HG03378 (cell line): ENCODE data around the gene PANK3.
"Not testable (repeated sequence)": the region's sequence is repeated elsewhere in the genome, so short reads cannot be mapped to it uniquely, and the experiment has no call there.

ENCODE experiments used
- ATAC-seq: cut with Tn5 transposase; IDR thresholded peaks from one replicate; pipeline ENCODE4 v1.9.1; 2021; ENCODE audit warnings: mild to moderate bottlenecking, moderate library complexity; ENCODE audit not compliant: unreplicated experiment

The PANK3 gene

GRCh38 chr5:168553377-168554130 lies 25.6 kb downstream of the PANK3 start:
- no peak for ATAC-seq

GRCh38 chr5:168552146-168552545 lies 27.0 kb downstream of the PANK3 start:
- no peak for ATAC-seq

GRCh38 chr5:168550656-168551055 lies 28.5 kb downstream of the PANK3 start:
- ATAC-seq, result no peak

GRCh38 chr5:168549554-168549953 lies 29.6 kb downstream of the PANK3 start:
- ATAC-seq, result no peak

DNA sequence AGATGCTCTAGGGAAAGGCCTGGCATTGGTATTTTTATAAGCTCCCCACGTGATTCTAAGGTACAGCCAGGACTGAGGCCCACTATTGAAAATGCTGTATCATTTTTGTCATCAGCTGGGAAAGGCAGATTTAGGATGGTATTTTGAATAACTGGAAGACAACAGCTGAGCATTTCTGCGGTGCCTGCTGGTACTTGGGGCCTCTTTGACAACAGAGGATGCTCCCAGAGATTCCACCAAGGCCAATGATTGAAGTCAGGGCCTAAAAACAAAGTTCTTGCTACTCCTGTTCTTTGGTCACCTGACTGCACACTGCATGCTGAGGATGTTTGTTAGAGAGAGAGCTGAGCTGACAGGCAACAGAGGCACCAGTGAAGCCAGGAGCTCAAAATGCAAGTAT lies 42.0 kb downstream of the PANK3 start:
- ATAC-seq, result no peak

GRCh38 chr5:168534351-168534750 lies 44.8 kb downstream of the PANK3 start:
- not testable (repeated sequence) for ATAC-seq

DNA sequence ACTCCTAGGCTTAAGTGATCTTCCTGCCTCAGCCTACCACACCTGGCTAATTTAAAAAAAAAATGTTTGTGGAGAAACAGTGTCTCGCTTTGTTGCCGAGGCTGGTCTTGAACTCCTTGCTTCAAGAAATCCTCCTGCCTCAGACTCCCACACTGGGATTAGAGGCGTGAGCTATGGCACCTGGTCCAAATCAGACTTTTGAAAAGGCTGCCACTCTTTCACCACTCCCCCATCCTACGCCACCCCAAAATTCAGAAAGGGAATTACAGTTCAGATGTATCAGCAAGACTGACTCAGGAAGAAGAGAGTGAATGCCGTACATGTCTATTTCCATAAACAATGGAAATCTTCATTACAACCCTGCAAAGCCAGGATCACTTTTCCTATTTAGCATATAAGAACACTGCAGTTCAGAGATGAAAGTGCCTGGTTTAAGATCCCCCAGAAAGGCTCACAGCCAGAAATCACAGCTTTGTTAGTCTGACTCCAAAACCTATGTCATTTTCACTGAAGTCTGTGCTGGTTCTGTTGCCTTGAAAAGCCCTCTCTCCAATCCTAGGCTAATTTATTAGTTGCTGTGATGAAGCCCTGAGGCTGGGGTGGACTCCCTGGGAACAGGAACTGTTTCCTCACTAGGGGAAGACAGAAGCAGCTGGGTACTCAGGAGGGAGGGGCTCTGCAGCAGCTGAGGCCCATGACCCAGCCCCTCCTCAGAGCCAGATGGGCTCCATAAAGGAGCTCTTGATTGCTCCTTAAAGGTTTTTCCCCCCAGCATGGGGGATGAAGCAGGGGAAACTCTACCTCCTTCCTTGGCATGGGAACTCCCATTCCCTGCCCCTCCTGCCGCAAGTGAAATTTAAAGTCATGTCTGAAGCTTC lies 46.9 kb downstream of the PANK3 start:
- no peak for ATAC-seq

GRCh38 chr5:168531191-168531590 lies 48.0 kb downstream of the PANK3 start:
- no peak for ATAC-seq

- ATAC-seq, result no peak
Observed at GRCh38 chr5:168530621-168531150, 48.5 kb downstream of the PANK3 start.

- no peak for ATAC-seq
Observed at GRCh38 chr5:168529374-168530234, 49.6 kb downstream of the PANK3 start.

- no peak for ATAC-seq
Observed at GRCh38 chr5:168528521-168529373, 50.4 kb downstream of the PANK3 start, which contains the start of gene FBLL1. Gene FBLL1 (plus strand): TSS chr5:168529305. CDS start chr5:168529505, 200 bp downstream.

DNA sequence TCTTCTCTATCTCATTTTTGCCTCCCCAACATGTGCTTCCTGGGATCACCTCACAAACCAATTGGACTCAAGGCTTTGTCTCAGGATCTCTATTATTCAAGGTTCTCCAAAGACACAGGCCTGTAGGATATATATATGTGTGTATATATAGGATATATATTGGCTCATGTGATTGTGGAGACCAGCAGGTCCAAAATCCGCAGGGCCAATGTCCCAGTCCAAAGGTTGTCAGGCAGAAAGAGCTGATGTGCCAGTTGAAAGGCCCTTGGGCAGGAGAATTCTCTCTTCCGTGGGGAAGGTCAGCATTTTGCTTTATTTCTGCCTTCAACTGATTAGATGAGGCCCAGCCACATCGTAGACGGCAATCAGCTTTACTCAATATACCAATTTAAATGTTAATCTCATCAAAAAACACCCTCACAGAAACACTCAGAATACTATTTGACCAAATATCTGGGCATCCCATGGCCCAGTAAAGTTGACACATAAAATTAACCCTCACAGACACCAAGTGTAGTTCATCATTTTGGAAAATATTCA lies 51.3 kb downstream of the PANK3 start:
- no peak for ATAC-seq

GRCh38 chr5:168525856-168526255 lies 53.3 kb downstream of the PANK3 start:
- ATAC-seq, result no peak

GRCh38 chr5:168513861-168514428 lies 65.2 kb downstream of the PANK3 start:
- no peak for ATAC-seq

- no peak for ATAC-seq
Observed at GRCh38 chr5:168502563-168503237, 76.5 kb downstream of the PANK3 start.
